Measurements from ENCODE around the gene INSYN1.

- TF ChIP-seq CTCF (IDR thresholded peaks at IDR 0.05) (no peak), EP300 (IDR thresholded peaks at IDR 0.05; ENCODE audit: low read depth) (no peak), POLR2A (IDR thresholded peaks at IDR 0.05) (no peak), POLR2AphosphoS5 (IDR thresholded peaks at IDR 0.05) (no peak)
Measured at GRCh38 chr15:73747847-73748590, 5.1 kb downstream of the INSYN1 start.
